GM12872 (cell line): Measurements from ENCODE around the gene KHK.

Experiments used
- CTCF ChIP-seq: IDR thresholded peaks from 3 replicates; pipeline ENCODE4 v1.5.1; 2011; ENCODE audit warnings: low read depth, mild to moderate bottlenecking, low read length, moderate library complexity; ENCODE audit not compliant: insufficient read depth

The KHK gene

DNA sequence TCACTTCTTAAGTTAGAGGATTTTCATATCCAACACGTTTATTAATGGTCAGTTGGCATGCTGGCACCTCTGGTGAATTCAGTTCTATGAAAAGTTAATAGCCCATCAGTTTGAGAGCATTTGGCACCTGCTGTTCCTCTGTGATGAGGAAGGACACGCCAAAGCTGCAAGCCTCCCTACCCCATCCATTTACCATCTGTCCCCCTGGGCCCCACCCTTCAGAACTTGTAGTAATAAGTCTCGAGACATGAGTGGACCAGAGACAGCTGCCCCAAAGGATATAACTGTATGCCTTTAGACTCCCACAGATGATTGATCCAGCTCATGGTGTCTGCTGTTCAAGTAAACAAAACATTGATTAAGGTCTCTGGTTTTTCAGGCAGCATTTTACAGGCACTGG is 21.4 kb upstream of the KHK start:
- TF ChIP-seq CTCF: no peak

GRCh38 chr2:27067385-27067784 is 19.2 kb upstream of the KHK start:
- TF ChIP-seq CTCF: no peak

GRCh38 chr2:27069436-27069835 is 17.1 kb upstream of the KHK start:
- no peak for TF ChIP-seq CTCF

GRCh38 chr2:27069961-27070618 is 16.5 kb upstream of the KHK start:
- TF ChIP-seq CTCF: no peak

GRCh38 chr2:27070653-27071276 is 15.8 kb upstream of the KHK start:
- TF ChIP-seq CTCF: no peak

DNA sequence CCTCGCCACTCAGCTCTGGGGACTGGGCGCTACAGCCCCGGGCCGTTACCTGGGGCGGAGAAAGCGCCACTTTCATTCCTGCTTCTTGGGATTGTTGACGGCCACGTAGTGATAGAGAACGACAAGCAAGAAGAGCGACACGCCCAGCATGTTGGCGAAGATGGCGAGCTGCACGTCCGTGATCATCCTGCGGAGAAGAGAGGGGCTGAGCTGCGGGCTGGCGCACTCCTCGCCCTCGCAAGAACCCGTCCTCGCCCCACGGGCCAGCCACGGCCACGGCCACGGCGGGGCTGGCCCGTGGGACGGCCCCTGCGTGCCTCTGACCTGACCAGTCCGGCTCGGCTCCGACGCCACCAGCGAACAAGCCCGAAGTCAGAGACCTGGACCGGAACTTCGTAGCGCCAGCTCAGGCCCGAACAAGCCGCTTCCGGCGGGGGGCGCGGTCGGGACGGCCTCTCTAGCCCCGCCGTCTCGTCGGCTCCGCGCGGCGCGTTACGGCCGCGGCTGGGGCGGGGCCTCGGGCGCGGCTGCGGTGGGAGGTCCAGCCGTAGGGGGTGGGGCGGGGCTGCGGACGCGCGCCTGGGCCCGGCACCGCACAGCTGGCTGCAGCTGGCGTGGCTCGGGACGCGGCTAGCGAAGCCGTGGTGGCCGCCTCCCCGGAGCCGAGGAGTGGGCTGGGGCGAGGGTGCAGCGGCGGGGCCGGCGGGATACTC is 15.1 kb upstream of the KHK start, which contains the start of gene OST4:
TSS of gene OST4 (minus strand) at position 378 of the 713 bp plus-strand sequence.
- TF ChIP-seq CTCF: no peak

DNA sequence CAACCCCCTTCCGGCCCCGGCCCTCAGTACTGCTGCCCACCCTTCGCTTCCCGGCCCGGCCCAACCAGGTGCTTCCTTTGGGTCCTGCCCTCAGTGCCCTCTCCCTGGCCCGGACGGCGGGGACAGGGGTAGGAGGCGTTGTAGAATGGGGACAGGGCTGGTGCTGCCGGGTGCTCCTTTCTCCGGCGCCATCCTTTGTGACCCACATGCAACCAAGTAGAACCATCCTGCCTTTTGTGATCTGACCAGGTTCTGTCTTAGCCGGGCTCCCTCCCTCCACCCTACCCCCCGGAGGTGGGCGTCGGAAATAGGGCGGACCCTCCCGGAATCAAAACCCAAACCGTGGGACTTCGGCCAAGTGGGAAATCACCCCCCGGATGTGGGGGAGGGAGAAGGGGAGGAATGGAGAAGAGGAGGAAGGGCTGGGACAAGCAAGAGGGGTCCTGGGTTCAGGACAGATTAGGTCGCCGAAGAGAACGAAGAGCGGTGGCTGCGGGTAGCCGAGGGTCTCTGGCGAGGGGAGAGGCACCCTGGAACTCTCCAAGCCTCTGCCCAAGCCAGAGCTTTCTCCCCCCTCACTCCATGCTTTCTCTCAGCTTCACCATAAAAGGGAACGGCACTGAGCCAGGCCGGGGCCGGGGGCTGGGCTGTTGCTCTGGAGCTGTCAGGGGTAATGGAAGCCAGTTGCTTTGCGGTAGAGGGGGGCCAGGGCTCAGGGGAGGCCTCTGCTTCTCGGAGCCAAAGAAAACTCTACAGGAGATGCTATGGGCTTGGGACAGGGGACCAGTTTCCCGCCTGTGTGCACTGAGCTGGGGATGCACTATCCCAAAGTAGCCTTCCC is 14.4 kb upstream of the KHK start:
- no peak for TF ChIP-seq CTCF
